CD4-positive, alpha-beta T cell treated with Interleukin-4 for 4 hours (primary cell): Measurements from ENCODE around the gene CDH4.

ENCODE experiments used
- DNase-seq: peaks from one replicate; pipeline ENCODE4 v3.0.0-alpha.2; 2020

Gene CDH4

GRCh38 chr20:61929971-61930666 lies 678.1 kb downstream of the CDH4 start:
- no peak for DNase-seq

GRCh38 chr20:61930776-61931475 lies 678.9 kb downstream of the CDH4 start:
- no peak for DNase-seq

- no peak for DNase-seq
These were observed 679.6 kb downstream of the CDH4 start for GRCh38 chr20:61931476-61932198.

GRCh38 chr20:61932199-61932592 lies 680.1 kb downstream of the CDH4 start:
- DNase-seq = no peak

GRCh38 chr20:61932711-61933480 lies 680.8 kb downstream of the CDH4 start:
- DNase-seq = no peak

- DNase-seq = no peak
These were observed 681.5 kb downstream of the CDH4 start for GRCh38 chr20:61933481-61933950.

- DNase-seq = no peak
These were observed 682.1 kb downstream of the CDH4 start for GRCh38 chr20:61933951-61934715.

GRCh38 chr20:61934716-61935530 lies 682.9 kb downstream of the CDH4 start:
- DNase-seq = no peak

GRCh38 chr20:61935926-61936700 lies 684.1 kb downstream of the CDH4 start:
- no peak for DNase-seq

GRCh38 chr20:61936701-61937131 lies 684.7 kb downstream of the CDH4 start:
- no peak for DNase-seq

- DNase-seq = no peak
These were observed 685.3 kb downstream of the CDH4 start for GRCh38 chr20:61937146-61937962.

- no peak for DNase-seq
These were observed 686.1 kb downstream of the CDH4 start for GRCh38 chr20:61937963-61938838.

GRCh38 chr20:61938839-61939690 lies 687.0 kb downstream of the CDH4 start:
- no peak for DNase-seq

- DNase-seq = no peak
These were observed 687.8 kb downstream of the CDH4 start for GRCh38 chr20:61939691-61940360.

GRCh38 chr20:61940491-61940890 lies 688.4 kb downstream of the CDH4 start:
- DNase-seq = no peak

GRCh38 chr20:61940976-61941720 lies 689.1 kb downstream of the CDH4 start:
- no peak for DNase-seq
